Mesenchymal stem cell (in vitro differentiated cells and primary cell): ENCODE measurements around the gene IRF2BPL.

ENCODE experiments used
- DNase-seq: peaks from one replicate; pipeline ENCODE4 v3.0.0-alpha.2; 2013
- H2AFZ ChIP-seq: one replicate; pipeline ENCODE4 v1.6.1; 2013; ENCODE audit warnings: low read depth, mild to moderate bottlenecking, control low read depth, inconsistent platforms, low read length, moderate library complexity
- H2AK5ac ChIP-seq: 2 replicates; pipeline ENCODE4 v1.6.1; 2013; ENCODE audit warnings: low read length, moderate library complexity, mild to moderate bottlenecking, inconsistent platforms; ENCODE audit not compliant: severe bottlenecking
- H2BK120ac ChIP-seq: one replicate; pipeline ENCODE4 v1.6.1; 2013; ENCODE audit warnings: low read depth, mild to moderate bottlenecking, inconsistent platforms, low read length, moderate library complexity
- H2BK12ac ChIP-seq, 2 experiments: one replicate each; pipeline ENCODE4 v1.6.1; 2013; ENCODE audit warnings: inconsistent platforms in 2 of 2, low read length in 2 of 2, mild to moderate bottlenecking in 2 of 2, moderate library complexity in 2 of 2, control low read depth in 1 of 2
- H2BK15ac ChIP-seq: one replicate; pipeline ENCODE4 v1.6.1; 2013; ENCODE audit warnings: mild to moderate bottlenecking, low read depth, inconsistent platforms; ENCODE audit not compliant: poor library complexity, severe bottlenecking
- H2BK5ac ChIP-seq: 2 replicates; pipeline ENCODE4 v1.6.1; 2013; ENCODE audit warnings: low read depth, mild to moderate bottlenecking, low read length, control low read depth, inconsistent platforms; ENCODE audit not compliant: poor library complexity, severe bottlenecking
- H3K14ac ChIP-seq, 2 experiments: one replicate each; pipeline ENCODE4 v1.6.1; 2013; ENCODE audit warnings: inconsistent platforms in 2 of 2, low read length in 2 of 2, control low read depth in 1 of 2, mild to moderate bottlenecking in 1 of 2, moderate library complexity in 1 of 2
- H3K18ac ChIP-seq, 2 experiments: one replicate each; pipeline ENCODE4 v1.6.1; 2013; ENCODE audit warnings: inconsistent platforms in 2 of 2, low read length in 2 of 2, control low read depth in 1 of 2, low read depth in 1 of 2, mild to moderate bottlenecking in 1 of 2
- H3K23ac ChIP-seq, 2 experiments: one replicate each; pipeline ENCODE4 v1.6.1; 2013; ENCODE audit warnings: inconsistent platforms in 2 of 2, low read length in 2 of 2, mild to moderate bottlenecking in 2 of 2, moderate library complexity in 2 of 2, control low read depth in 1 of 2
- H3K27ac ChIP-seq: 2 replicates; pipeline ENCODE4 v1.5.1; 2013; ENCODE audit warnings: mild to moderate bottlenecking, moderate library complexity, low read length, control low read depth, inconsistent platforms; ENCODE audit not compliant: poor library complexity, severe bottlenecking
- H3K27me3 ChIP-seq, 2 experiments: 2 replicates each; pipeline versions ENCODE4 v1.6.1 to v1.7.0; 2013; ENCODE audit warnings: low read length in 2 of 2, mild to moderate bottlenecking in 2 of 2, moderate library complexity in 2 of 2, control low read depth in 1 of 2, inconsistent platforms in 1 of 2; ENCODE audit not compliant: control insufficient read depth in 1 of 2, insufficient read depth in 1 of 2
- H3K36me3 ChIP-seq, 2 experiments: 2 replicates each; pipeline versions ENCODE4 v1.6.1 to v1.7.0; 2013; ENCODE audit warnings: low read length in 2 of 2, control low read depth in 1 of 2, inconsistent platforms in 1 of 2, low read depth in 1 of 2, mild to moderate bottlenecking in 1 of 2; ENCODE audit not compliant: insufficient read depth in 2 of 2, control insufficient read depth in 1 of 2
- H3K4ac ChIP-seq, 2 experiments: one replicate each; pipeline ENCODE4 v1.6.1; 2013; ENCODE audit warnings: inconsistent platforms in 2 of 2, low read length in 2 of 2, mild to moderate bottlenecking in 2 of 2, moderate library complexity in 2 of 2, control low read depth in 1 of 2, low read depth in 1 of 2
- H3K4me1 ChIP-seq: 2 replicates; pipeline ENCODE4 v1.6.1; 2013; ENCODE audit warnings: low read depth, low read length, control low read depth; ENCODE audit not compliant: control insufficient read depth, insufficient read depth
- H3K4me2 ChIP-seq: 2 replicates; pipeline ENCODE4 v1.6.1; 2013; ENCODE audit warnings: low read length, mild to moderate bottlenecking, inconsistent platforms; ENCODE audit not compliant: poor library complexity, severe bottlenecking
- H3K4me3 ChIP-seq, 2 experiments: 2 replicates each; pipeline versions ENCODE4 v1.5.1 to v1.7.0; 2013; ENCODE audit warnings: low read length in 2 of 2, mild to moderate bottlenecking in 2 of 2, control low read depth in 1 of 2, low read depth in 1 of 2; ENCODE audit not compliant: insufficient read depth in 1 of 2
- H3K79me1 ChIP-seq: replicated peaks from 2 replicates; pipeline ENCODE4 v1.6.1; 2013; ENCODE audit warnings: mild to moderate bottlenecking, control low read depth, low read length, inconsistent platforms; ENCODE audit not compliant: poor library complexity, severe bottlenecking
- H3K9ac ChIP-seq: 2 replicates; pipeline ENCODE4 v1.7.0; 2013; ENCODE audit warnings: mild to moderate bottlenecking, low read length, moderate library complexity
- H3K9me3 ChIP-seq: 2 replicates; pipeline ENCODE4 v1.7.0; 2013; ENCODE audit warnings: mild to moderate bottlenecking, low read length; ENCODE audit not compliant: control insufficient read depth
- H4K8ac ChIP-seq: one replicate; pipeline ENCODE4 v1.6.1; 2013; ENCODE audit warnings: inconsistent platforms, mild to moderate bottlenecking, low read length, moderate library complexity
- H4K91ac ChIP-seq: one replicate; pipeline ENCODE4 v1.6.1; 2013; ENCODE audit warnings: mild to moderate bottlenecking, low read length, inconsistent platforms
- WGBS: methylation state at CpG from one replicate; pipeline ENCODE4 v1.1.7; 2013; ENCODE audit warnings: mixed read lengths; 5-methylcytosine and 5-hydroxymethylcytosine counted together

The IRF2BPL gene

GRCh38 chr14:77066578-77067172 lies 38.2 kb upstream of the IRF2BPL start:
- Histone ChIP-seq H3K23ac (no peak overlapping the region), H4K91ac (peak overlapping the region; percentile 13), H2BK15ac (no peak overlapping the region), H2BK5ac (no peak overlapping the region), H3K27ac (no peak overlapping the region), H3K4me3 (no peak overlapping the region), H3K36me3 (no peaks in the 10 kb centered on the region), H3K14ac (peak overlapping the region in 1 of 2 experiments; percentile 89), H2BK12ac (peak overlapping the region in 1 of 2 experiments; percentile 66), H3K9me3 (no peaks in the 10 kb centered on the region), H3K9ac (no peak overlapping the region), H2AK5ac (no peak overlapping the region), H3K27me3 (peaks cover 0 to 5% of the 10 kb centered on the region in 2 experiments), H2BK120ac (no peak overlapping the region), H3K4me1 (peaks cover 19% of the 10 kb centered on the region), H4K8ac (no peak overlapping the region), H3K18ac (no peak overlapping the region), H3K4ac (peak overlapping the region in 1 of 2 experiments; percentile 33), H3K79me1 (no peaks in the 10 kb centered on the region), H2AFZ (peak overlapping the region; percentile 42), H3K4me2 (no peak overlapping the region)
- 74% methylated on average over 10 of the region's 10 CpGs for WGBS
- DNase-seq = no peak

DNA sequence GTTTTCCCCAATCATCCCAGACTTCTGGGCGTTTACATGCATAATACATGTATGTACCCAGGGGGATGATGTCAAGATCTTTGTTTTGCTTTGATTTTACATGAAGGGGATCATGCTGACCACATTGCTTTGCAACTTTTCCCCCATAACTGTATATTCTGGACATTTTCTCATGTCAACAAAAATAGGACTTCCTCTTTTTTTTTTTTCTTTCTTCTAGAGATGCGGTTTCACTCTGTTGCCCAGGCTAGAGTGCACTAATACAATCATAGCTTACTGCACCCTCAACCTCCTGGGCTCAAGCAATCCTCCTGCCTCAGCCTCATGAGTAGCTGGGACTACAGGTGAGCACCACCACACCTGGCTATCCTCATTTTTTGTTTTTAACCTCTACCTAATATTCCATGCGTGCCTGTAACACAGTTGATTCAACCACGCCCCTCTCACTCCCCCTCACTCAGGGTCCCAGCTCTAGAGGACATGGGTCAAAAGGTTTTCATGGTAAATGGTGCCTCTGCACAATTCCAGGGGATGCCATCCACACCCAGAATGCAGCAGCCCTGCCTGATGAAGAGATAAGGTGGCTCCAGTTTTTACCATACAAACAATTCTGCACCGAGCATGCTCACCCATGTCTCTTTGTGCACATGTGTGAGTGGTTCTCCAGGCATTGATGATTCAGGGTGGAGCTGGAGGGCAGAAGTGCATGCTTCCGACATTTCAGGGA lies 37.5 kb upstream of the IRF2BPL start:
- H3K4me2 ChIP-seq = no peak overlapping the region
- H4K8ac ChIP-seq = no peak overlapping the region
- peak overlapping the region in 1 of 2 experiments; percentile 58 for H2BK12ac ChIP-seq
- no peak overlapping the region for H2BK15ac ChIP-seq
- H3K14ac ChIP-seq = peak overlapping the region in 1 of 2 experiments; percentile 89
- H3K36me3 ChIP-seq = no peaks in the 10 kb centered on the region
- peaks cover 19% of the 10 kb centered on the region for H3K4me1 ChIP-seq
- no peak overlapping the region for H3K27ac ChIP-seq
- peak overlapping the region; percentile 42 for H2AFZ ChIP-seq
- H3K27me3 ChIP-seq = peaks cover 0 to 5% of the 10 kb centered on the region in 2 experiments
- no peak for DNase-seq
- no peak overlapping the region for H3K4ac ChIP-seq
- no peak overlapping the region for H3K4me3 ChIP-seq
- H2BK5ac ChIP-seq = no peak overlapping the region
- H2AK5ac ChIP-seq = no peak overlapping the region
- WGBS = 96% methylated on average over 5 of the region's 6 CpGs
- H2BK120ac ChIP-seq = no peak overlapping the region
- no peak overlapping the region for H3K18ac ChIP-seq
- no peaks in the 10 kb centered on the region for H3K9me3 ChIP-seq
- no peak overlapping the region for H3K9ac ChIP-seq
- no peak overlapping the region for H3K23ac ChIP-seq
- no peaks in the 10 kb centered on the region for H3K79me1 ChIP-seq
- peak overlapping the region; percentile 13 for H4K91ac ChIP-seq

DNA sequence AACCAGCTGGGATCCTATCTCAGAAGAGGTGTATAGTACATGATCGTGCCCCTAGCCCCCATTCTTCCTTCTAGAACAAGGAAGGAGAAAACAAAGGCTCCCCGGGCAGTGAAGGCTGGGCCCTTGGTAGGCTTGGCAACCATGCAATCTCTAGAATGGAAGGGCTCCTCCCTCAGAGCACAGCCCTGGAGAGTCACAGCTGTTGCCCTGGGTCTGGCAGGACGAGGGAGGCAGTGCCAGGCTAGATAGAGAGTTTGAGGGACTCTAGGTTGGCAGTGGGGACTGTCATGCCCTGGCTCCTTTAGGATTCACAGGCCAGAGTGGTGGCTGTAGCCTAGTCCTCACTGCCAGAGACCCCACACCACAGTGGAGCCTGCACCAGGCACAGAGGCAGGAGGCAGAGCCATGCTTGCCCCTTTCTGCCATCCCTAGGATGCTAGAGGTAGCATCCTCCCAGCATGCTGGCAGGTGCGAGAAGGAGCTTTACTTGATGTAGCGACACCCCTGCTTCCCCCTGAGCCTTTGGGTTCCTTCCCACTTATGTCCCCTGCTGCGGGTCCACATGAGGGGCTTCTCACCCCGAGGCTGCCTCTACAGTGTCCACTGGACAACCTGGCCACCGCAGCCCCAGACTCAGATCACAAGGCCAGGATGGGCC lies 36.1 kb upstream of the IRF2BPL start:
- Histone ChIP-seq H3K79me1 (no peaks in the 10 kb centered on the region), H3K27ac (no peak overlapping the region), H3K4me2 (no peak overlapping the region), H3K4me3 (no peak overlapping the region), H2BK12ac (no peak overlapping the region), H3K4ac (peak overlapping the region in 1 of 2 experiments; percentile 6), H4K91ac (no peak overlapping the region), H2BK5ac (no peak overlapping the region), H3K27me3 (peaks cover 0 to 5% of the 10 kb centered on the region in 2 experiments), H3K14ac (no peak overlapping the region), H4K8ac (no peak overlapping the region), H2AFZ (no peak overlapping the region), H2AK5ac (no peak overlapping the region), H2BK15ac (peak overlapping the region; percentile 39), H3K4me1 (peaks cover 16% of the 10 kb centered on the region), H3K9me3 (no peaks in the 10 kb centered on the region), H2BK120ac (no peak overlapping the region), H3K18ac (no peak overlapping the region), H3K36me3 (no peaks in the 10 kb centered on the region), H3K9ac (no peak overlapping the region), H3K23ac (no peak overlapping the region)
- WGBS = 88% methylated on average over 8 of the region's 8 CpGs
- DNase-seq = no peak

DNA sequence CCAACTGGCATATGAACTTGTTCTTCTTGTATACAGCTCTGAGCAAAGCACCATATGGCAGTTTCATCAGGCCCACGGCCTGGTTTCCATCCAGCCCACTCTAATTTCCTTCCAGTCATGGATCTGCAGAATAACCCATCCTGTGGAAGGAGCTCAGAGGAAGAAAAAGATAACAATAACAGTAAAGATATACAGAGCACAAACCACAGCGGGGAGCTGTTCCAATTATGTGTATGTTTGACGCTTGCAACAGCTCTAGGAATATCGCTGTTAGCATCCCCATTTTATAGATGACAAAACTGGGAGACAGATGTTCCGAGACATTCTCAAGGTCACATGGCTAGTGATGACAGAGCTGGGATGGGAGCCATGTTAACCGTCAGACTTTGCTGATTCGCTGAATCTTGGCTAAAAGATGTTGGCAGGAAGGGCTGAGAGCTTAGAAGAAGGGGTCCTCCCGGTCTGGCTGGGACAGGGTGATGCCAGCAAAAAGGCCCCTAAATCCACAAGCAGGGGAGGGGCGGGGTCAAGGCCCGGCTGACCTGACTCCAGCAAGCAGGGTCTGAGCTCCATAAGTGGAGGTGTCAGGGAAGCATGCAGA lies 35.2 kb upstream of the IRF2BPL start:
- Histone ChIP-seq H3K14ac (no peak overlapping the region), H4K8ac (no peak overlapping the region), H3K9me3 (no peaks in the 10 kb centered on the region), H3K4ac (no peak overlapping the region), H3K4me3 (no peak overlapping the region), H2AK5ac (peak overlapping the region; percentile 42), H4K91ac (no peak overlapping the region), H3K4me1 (peaks cover 18% of the 10 kb centered on the region), H2BK15ac (no peak overlapping the region), H3K18ac (no peak overlapping the region), H3K36me3 (no peaks in the 10 kb centered on the region), H2AFZ (no peak overlapping the region), H3K4me2 (no peak overlapping the region), H3K9ac (no peak overlapping the region), H2BK120ac (no peak overlapping the region), H3K27ac (no peak overlapping the region), H2BK5ac (no peak overlapping the region), H3K27me3 (peaks cover 0 to 4% of the 10 kb centered on the region in 2 experiments), H3K23ac (no peak overlapping the region), H2BK12ac (no peak overlapping the region), H3K79me1 (no peaks in the 10 kb centered on the region)
- 94% methylated on average over 10 of the region's 10 CpGs for WGBS
- no peak for DNase-seq
